ENCODE measurements around the gene TMPRSS12. TPM values are rescaled to one million over a fixed set of nuclear protein-coding genes. Genes with fewer than 3 reads are reported as not detected.
"Not testable (repeated sequence)": the region's sequence is repeated elsewhere in the genome, so short reads cannot be mapped to it uniquely, and the experiment has no call there.

TMPRSS12 gene
- total and polyA plus RNA-seq, 3 donors from 2014 or later: 6.8 to 65.6 (median 8.9) TPM

GRCh38 chr12:50859621-50860310 is 17.0 kb downstream of the TMPRSS12 start:
- TF ChIP-seq, protein P1, sequence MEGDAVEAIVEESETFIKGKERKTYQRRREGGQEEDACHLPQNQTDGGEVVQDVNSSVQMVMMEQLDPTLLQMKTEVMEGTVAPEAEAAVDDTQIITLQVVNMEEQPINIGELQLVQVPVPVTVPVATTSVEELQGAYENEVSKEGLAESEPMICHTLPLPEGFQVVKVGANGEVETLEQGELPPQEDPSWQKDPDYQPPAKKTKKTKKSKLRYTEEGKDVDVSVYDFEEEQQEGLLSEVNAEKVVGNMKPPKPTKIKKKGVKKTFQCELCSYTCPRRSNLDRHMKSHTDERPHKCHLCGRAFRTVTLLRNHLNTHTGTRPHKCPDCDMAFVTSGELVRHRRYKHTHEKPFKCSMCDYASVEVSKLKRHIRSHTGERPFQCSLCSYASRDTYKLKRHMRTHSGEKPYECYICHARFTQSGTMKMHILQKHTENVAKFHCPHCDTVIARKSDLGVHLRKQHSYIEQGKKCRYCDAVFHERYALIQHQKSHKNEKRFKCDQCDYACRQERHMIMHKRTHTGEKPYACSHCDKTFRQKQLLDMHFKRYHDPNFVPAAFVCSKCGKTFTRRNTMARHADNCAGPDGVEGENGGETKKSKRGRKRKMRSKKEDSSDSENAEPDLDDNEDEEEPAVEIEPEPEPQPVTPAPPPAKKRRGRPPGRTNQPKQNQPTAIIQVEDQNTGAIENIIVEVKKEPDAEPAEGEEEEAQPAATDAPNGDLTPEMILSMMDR (IDR thresholded peaks at IDR 0.05): no peak
- no peak for TF ChIP-seq POLR2A (IDR thresholded peaks at IDR 0.05)
- WGBS, 2 donors: 71 to 79% methylated on average over 4 of the region's 4 CpGs
- intact Hi-C loops (cut with DNase I; ENCODE audit: low total_unique reads): no loop called here
- Histone ChIP-seq H3K27ac (no peak overlapping the region), H3K27me3 (no peaks in the 10 kb centered on the region), H3K4me3 (no peak overlapping the region), H3K9me3 (no peaks in the 10 kb centered on the region), H3K4me1 (no peaks in the 10 kb centered on the region), H3K36me3 (ENCODE audit: low read depth, missing control alignments) (no peaks in the 10 kb centered on the region)
- no peak for DNase-seq

DNA sequence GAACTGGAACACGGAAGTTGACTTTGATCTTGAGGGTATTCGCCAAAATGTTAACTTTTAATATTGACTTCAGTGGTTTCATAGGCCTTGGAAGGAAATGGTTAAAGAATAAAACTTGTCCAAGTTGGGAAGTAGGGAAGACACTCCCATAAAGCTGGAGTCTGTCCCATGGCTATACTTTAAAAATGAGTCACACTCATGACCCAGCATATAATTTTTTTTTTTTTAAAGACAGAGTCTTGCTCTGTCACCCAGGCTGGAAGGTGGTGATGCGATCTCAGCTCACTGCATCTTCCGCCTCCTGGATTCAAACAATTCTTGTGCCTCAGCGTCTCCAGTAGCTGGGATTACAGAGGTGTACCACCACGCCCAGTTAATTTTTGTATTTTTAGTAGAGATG is 19.6 kb downstream of the TMPRSS12 start:
- WGBS, 2 donors: 90 to 91% methylated on average over 6 of the region's 6 CpGs
- Histone ChIP-seq H3K9me3 (no peaks in the 10 kb centered on the region), H3K27ac (no peak overlapping the region), H3K27me3 (no peaks in the 10 kb centered on the region), H3K4me3 (no peak overlapping the region), H3K4me1 (no peaks in the 10 kb centered on the region), H3K36me3 (ENCODE audit: low read depth, missing control alignments) (no peaks in the 10 kb centered on the region)
- intact Hi-C loops (cut with DNase I; ENCODE audit: low total_unique reads): no loop called here
- DNase-seq: no peak
- no peak for TF ChIP-seq POLR2A (IDR thresholded peaks at IDR 0.05)
- TF ChIP-seq, protein P1 (IDR thresholded peaks at IDR 0.05): no peak

- H3K4me3 ChIP-seq: no peak overlapping the region
- DNase-seq: no peak
- no peaks in the 10 kb centered on the region for H3K9me3 ChIP-seq
- H3K4me1 ChIP-seq: no peaks in the 10 kb centered on the region
- no peak for TF ChIP-seq POLR2A (IDR thresholded peaks at IDR 0.05)
- TF ChIP-seq, protein P1 (IDR thresholded peaks at IDR 0.05): no peak
- H3K27ac ChIP-seq: no peak overlapping the region
- intact Hi-C loops (cut with DNase I; ENCODE audit: low total_unique reads): no loop called here
- no peaks in the 10 kb centered on the region for H3K36me3 ChIP-seq (ENCODE audit: low read depth, missing control alignments)
- 91 to 96% methylated on average over 3 of the region's 3 CpGs for WGBS, 2 donors
- H3K27me3 ChIP-seq: no peaks in the 10 kb centered on the region
Observed at GRCh38 chr12:50865266-50865665, 22.5 kb downstream of the TMPRSS12 start.

DNA sequence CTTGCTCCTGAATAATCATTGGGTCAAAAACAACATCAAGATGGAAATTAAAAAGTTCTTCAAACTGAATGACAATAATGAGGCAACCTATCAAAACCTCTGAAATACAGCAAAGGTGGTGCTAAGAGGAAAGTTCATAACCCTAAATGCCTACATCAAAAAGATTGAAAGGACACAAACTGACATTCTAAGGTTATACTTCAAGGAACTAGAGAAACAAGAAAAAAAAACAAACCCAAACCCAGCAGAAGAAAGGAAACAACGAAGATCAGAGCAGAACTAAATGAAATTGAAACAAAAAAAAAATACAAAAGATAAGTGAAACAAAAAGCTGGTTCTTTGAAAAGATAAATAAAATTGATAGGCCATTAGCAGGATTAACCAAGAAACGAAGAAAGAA is 26.2 kb downstream of the TMPRSS12 start:
- H3K27ac ChIP-seq; intact Hi-C loops (cut with DNase I; ENCODE audit: low total_unique reads); H3K4me3 ChIP-seq; H3K27me3 ChIP-seq; H3K36me3 ChIP-seq (ENCODE audit: low read depth, missing control alignments); H3K4me1 ChIP-seq; H3K9me3 ChIP-seq; DNase-seq: not testable (repeated sequence)
- WGBS, 2 donors: 29 to 36% methylated on average over 2 of the region's 2 CpGs

DNA sequence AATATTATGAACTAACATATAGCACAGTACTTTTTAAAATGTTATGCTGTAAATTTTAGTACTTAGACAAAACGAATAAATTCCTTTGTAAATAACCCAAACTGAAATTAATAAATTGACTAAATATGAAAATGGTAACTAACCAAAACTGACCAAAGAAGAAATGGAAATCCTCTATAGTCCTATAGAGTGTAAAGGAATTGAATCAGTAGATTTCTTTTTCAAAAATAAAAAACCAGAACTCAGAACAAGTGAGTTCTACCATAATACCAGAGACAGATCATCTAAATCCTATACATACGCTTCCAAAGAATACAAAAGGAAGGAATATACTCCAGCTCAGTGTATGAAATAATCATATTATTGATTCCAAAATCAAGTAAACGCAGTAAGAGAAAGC is 39.8 kb downstream of the TMPRSS12 start:
- Histone ChIP-seq H3K27ac (no peak overlapping the region), H3K27me3 (no peaks in the 10 kb centered on the region), H3K36me3 (ENCODE audit: low read depth, missing control alignments) (no peaks in the 10 kb centered on the region), H3K4me1 (no peaks in the 10 kb centered on the region), H3K9me3 (no peaks in the 10 kb centered on the region), H3K4me3 (no peak overlapping the region)
- WGBS, 2 donors: 90 to 92% methylated on average over 3 of the region's 3 CpGs
- TF ChIP-seq, protein P1 (IDR thresholded peaks at IDR 0.05): no peak
- no peak for TF ChIP-seq POLR2A (IDR thresholded peaks at IDR 0.05)
- no peak for DNase-seq
- intact Hi-C loops (cut with DNase I; ENCODE audit: low total_unique reads): no loop called here
